ENCODE results near the gene TMEM187. TPM values are rescaled to one million over a fixed set of nuclear protein-coding genes. Genes with fewer than 3 reads are reported as not detected.

Gene TMEM187
- polyA plus RNA-seq, 2 of the 4 experiments (the other 2 are of a cell fraction): 7.8 to 10.6 TPM

DNA sequence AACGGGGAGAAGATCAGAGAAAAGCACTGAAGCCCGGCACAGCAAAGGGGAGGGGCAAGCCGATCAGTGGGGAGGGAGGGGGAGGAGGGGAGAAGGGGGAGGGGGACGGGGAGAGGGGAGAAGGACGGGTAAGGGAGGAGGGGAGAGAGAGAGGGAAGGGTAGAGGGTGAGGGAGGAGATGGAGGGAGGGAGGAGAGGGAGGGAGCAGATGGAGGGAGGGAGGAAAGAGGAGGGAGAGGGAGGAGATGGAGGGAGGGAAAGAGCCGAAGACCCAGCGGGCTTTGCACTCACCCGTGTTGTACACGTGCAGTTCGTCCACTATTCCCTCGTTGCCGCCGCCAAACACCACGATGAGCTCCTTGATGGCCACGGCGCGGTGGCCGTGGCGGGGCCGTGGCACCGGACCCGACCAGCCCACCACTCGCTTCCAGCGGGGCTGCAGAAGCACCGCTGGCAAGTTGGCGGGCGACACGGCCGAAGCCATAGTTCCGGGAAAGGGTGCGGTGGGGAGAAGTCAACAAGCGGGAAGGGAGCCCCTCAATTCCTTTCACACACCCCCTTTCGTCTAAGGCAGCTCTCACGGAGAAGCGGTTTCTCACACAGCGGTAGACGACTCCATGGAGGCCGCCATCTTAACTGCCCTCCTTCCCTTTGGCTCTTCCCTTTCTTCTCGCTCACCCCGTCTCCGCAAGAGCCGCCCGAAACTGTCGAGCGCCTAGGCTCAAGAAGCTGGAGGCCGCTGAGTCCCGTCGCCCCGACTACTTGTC, 2.0 kb upstream of the TMEM187 start:
- no peaks in the 10 kb centered on the region for H3K9me3 ChIP-seq
- peak overlapping the region; percentile 99 to 100 for H3K27ac ChIP-seq
- peaks cover 35% of the 10 kb centered on the region for H3K4me1 ChIP-seq
- H3K4me3 ChIP-seq: peak overlapping the region; percentile 100
- ChIA-PET POLR2A (interaction anchor here (1.0 to 1.7 kb wide), 5 partner anchors 11 to 76 kb away, joined by 3 to 6 read pairs (median 4); partner anchors contain the start of gene NAA10), CTCF (interaction anchor here (1.1 to 4.5 kb wide), 7 partner anchors 9 to 25 kb away, joined by 3 to 33 read pairs (median 5); no protein-coding TSS in a partner anchor)
- FAIRE-seq (no peak), DNase-seq (ENCODE audit: low read depth in 1 of 2, low spot score in 1 of 2) (peak in 1 of 2 experiments; percentile 76), ATAC-seq (peak in 1 of 2 experiments; percentile 49; a peak in 3 of 6 replicates)
- WGBS (ENCODE audit: missing lambda C conversion rate): 2% methylated on average over 38 of the region's 49 CpGs
- peak overlapping the region; percentile 99 for H3K4me2 ChIP-seq
- peak; percentile 60 for TF ChIP-seq MAX (IDR thresholded peaks at IDR 0.05)
- no peak for TF ChIP-seq SREBF2 (IDR thresholded peaks at IDR 0.05)
- TF ChIP-seq JUN (IDR thresholded peaks at IDR 0.05): no peak
- TF ChIP-seq, protein P1, sequence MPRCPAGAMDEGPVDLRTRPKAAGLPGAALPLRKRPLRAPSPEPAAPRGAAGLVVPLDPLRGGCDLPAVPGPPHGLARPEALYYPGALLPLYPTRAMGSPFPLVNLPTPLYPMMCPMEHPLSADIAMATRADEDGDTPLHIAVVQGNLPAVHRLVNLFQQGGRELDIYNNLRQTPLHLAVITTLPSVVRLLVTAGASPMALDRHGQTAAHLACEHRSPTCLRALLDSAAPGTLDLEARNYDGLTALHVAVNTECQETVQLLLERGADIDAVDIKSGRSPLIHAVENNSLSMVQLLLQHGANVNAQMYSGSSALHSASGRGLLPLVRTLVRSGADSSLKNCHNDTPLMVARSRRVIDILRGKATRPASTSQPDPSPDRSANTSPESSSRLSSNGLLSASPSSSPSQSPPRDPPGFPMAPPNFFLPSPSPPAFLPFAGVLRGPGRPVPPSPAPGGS (IDR thresholded peaks at IDR 0.05): 0 out of 3 replicates have a peak, but pooled peaks have one; percentile 10
- TF ChIP-seq POLR2AphosphoS2 (conservative IDR thresholded peaks at IDR 0.05; ENCODE audit: low read length): no peak
- peak; percentile 12; the same call in 1 of the 2 replicates for TF ChIP-seq POLR2A (IDR thresholded peaks at IDR 0.05; ENCODE audit: low read length)
- 0 out of 2 replicates have a peak, but pooled peaks have one; percentile 7 for TF ChIP-seq TP53 (CRISPR knock-in tag; IDR thresholded peaks at IDR 0.05)
- TF ChIP-seq ZC3H11A (IDR thresholded peaks at IDR 0.05): no peak
- 0 out of 2 replicates have a peak, but pooled peaks have one; percentile 22 for TF ChIP-seq PBX3 (IDR thresholded peaks at IDR 0.05)
- TF ChIP-seq KDM5A (IDR thresholded peaks at IDR 0.05): peak; percentile 67
- no peak for TF ChIP-seq MYC (IDR thresholded peaks at IDR 0.05; ENCODE audit: borderline replicate concordance, low read length)
- no peak for TF ChIP-seq RAD21 (conservative IDR thresholded peaks at IDR 0.05 in 1 of 2, IDR thresholded peaks at IDR 0.05 in 1 of 2)

GRCh38 chrX:153971124-153971449, 1.5 kb upstream of the TMEM187 start:
- ChIA-PET POLR2A (interaction anchor here (1.0 to 1.7 kb wide), 5 partner anchors 10 to 76 kb away, joined by 3 to 6 read pairs (median 4); partner anchors contain the start of gene NAA10), CTCF (interaction anchor here (1.3 to 2.0 kb wide), 5 partner anchors 10 to 26 kb away, joined by 4 to 8 read pairs (median 5); no protein-coding TSS in a partner anchor)
- ATAC-seq (peak; percentile 63 to 83), DNase-seq (ENCODE audit: low read depth in 1 of 2, low spot score in 1 of 2) (peak; percentile 75 to 90), FAIRE-seq (no peak)
- Histone ChIP-seq H3K27ac (peak overlapping the region; percentile 99 to 100), H3K9me3 (no peaks in the 10 kb centered on the region), H3K4me1 (peaks cover 35% of the 10 kb centered on the region), H3K4me2 (peak overlapping the region; percentile 81; the same call in 2 of the 3 replicates), H3K4me3 (peak overlapping the region; percentile 100)
- 0% methylated on average over 15 of the region's 34 CpGs for WGBS (ENCODE audit: missing lambda C conversion rate)
- TF ChIP-seq, protein P1 (IDR thresholded peaks at IDR 0.05): 0 out of 3 replicates have a peak, but pooled peaks have one; percentile 15
- TF ChIP-seq HEYL (CRISPR knock-in tag; IDR thresholded peaks at IDR 0.05): no peak
- TF ChIP-seq PHF8 (IDR thresholded peaks at IDR 0.05; ENCODE audit: borderline replicate concordance, low read depth): 0 out of 2 replicates have a peak, but pooled peaks have one; percentile 23

All from A549 (cell line).